H1 (cell line): ENCODE data around the gene THRB. TPM values are rescaled to one million over a fixed set of nuclear protein-coding genes. Genes with fewer than 3 reads are reported as not detected.

Experiments used
- polyA plus RNA-seq, 7 experiments: library from polyadenylated mRNA; depleted of rRNA in 3 of 7; stranded (reverse) in 5 of 7; unstranded in 2 of 7; fragments of >200 nt in 5 of 7; fragments of 200-250 nt in 2 of 7; gene quantifications; 1 replicate in 5 of 7; 2 replicates in 1 of 7; 4 replicates in 1 of 7; pipeline versions ENCODE4 v1.2.1 to v1.2.3, GENCODE V29; 2011 to 2013; ENCODE audit warnings: missing spikeins in 2 of 7, mixed read lengths in 2 of 7
- total RNA-seq: library from RNA; stranded (reverse); fragmentation: NEBNext Ultra II Directional; extraction: Animal tissue kit (Norgen Biotek cat#: 25700); gene quantifications from 2 replicates; pipeline ENCODE4 v1.2.1, GENCODE V29; 2021
- TF ChIP-seq, protein P1 (sequence below): IDR thresholded peaks from 2 replicates; pipeline ENCODE4 v1.6.1; 2011; ENCODE audit warnings: low read depth, mild to moderate bottlenecking, low read length; ENCODE audit not compliant: insufficient read depth

THRB gene
- total and polyA plus RNA-seq, 2 of the 8 experiments (the other 6 are each of a cell fraction or from before 2014, with no cell fraction given) = 0.98 to 3.9 TPM

GRCh38 chr3:24237971-24238706 lies 256.5 kb downstream of the THRB start (continued):
- TF ChIP-seq, protein P1, sequence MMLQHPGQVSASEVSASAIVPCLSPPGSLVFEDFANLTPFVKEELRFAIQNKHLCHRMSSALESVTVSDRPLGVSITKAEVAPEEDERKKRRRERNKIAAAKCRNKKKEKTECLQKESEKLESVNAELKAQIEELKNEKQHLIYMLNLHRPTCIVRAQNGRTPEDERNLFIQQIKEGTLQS = 0 out of 2 replicates have a peak, but pooled peaks have one; percentile 11
